Parathyroid adenoma (tissue), 2 donors: ENCODE results near the gene ADARB2.

Experiments used
- H2AFZ ChIP-seq: fragments of 300-600 bp; sonication (generic); one replicate; pipeline ENCODE4 v1.7.0; 2017; ENCODE audit warnings: antibody characterized with exemption, mild to moderate bottlenecking
- H3K27ac ChIP-seq: fragments of 300-600 bp; sonication (generic); one replicate; pipeline ENCODE4 v1.7.0; 2017
- H3K27me3 ChIP-seq: fragments of 300-600 bp; sonication (generic); one replicate; pipeline ENCODE4 v1.7.0; 2017; ENCODE audit warnings: low read length; ENCODE audit not compliant: control insufficient read depth, insufficient read depth
- H3K36me3 ChIP-seq: fragments of 300-600 bp; sonication (generic); one replicate; pipeline ENCODE4 v1.7.0; 2017; ENCODE audit warnings: low read length; ENCODE audit not compliant: control insufficient read depth, insufficient read depth
- H3K4me1 ChIP-seq: fragments of 300-600 bp; sonication (generic); one replicate; pipeline ENCODE4 v1.7.0; 2017; ENCODE audit warnings: control low read depth
- H3K4me2 ChIP-seq: fragments of 300-600 bp; sonication (generic); one replicate; pipeline ENCODE4 v1.7.0; 2017; ENCODE audit warnings: low read length
- H3K4me3 ChIP-seq: fragments of 300-600 bp; sonication (generic); one replicate; pipeline ENCODE4 v1.7.0; 2017; ENCODE audit warnings: low read depth, low read length
- H3K79me2 ChIP-seq: fragments of 300-600 bp; sonication (generic); one replicate; pipeline ENCODE4 v1.7.0; 2017; ENCODE audit warnings: control low read depth
- H3K9ac ChIP-seq: fragments of 300-600 bp; sonication (generic); one replicate; pipeline ENCODE4 v1.7.0; 2017; ENCODE audit warnings: mild to moderate bottlenecking
- H3K9me3 ChIP-seq: fragments of 300-600 bp; sonication (generic); one replicate; pipeline ENCODE4 v1.7.0; 2017; ENCODE audit warnings: low read length; ENCODE audit not compliant: control insufficient read depth
- CTCF ChIP-seq: fragments of 300-600 bp; sonication (generic); IDR thresholded peaks from one replicate; pipeline ENCODE4 v1.7.0; 2017; ENCODE audit warnings: antibody characterized with exemption, mild to moderate bottlenecking
- donor health status: primary hyperparathyroidism.

Gene ADARB2

DNA sequence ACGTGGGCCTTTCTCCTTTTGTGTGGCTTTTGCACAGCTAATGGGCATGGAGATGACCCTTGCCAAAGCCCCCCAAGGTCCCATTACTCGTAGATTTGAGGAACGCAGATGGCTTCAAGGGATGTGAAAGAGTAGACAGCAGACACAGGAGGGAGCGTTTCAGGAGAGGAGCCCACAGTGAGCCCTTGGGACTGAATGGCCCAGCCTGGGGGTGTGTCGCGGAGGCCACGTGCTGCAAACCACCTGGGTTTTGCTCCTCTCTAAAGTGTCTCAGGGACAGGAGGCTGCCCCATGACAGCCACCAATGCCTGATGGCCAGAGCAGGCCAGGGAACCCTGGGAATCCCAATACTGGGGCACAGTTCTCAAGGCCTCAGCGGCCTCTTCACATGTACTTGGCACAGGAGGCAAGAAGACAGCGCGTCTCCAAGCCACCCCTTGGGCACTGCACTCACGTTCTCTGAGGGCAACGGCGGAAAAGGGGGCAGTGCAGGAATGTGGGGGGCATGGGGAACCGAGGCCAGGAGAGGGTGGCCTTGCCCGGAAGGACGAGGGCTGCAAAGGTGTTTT is 495.9 kb downstream of the ADARB2 start:
- no peaks in the 10 kb centered on the region for H3K36me3 ChIP-seq
- no peaks in the 10 kb centered on the region for H3K4me1 ChIP-seq
- H3K9me3 ChIP-seq = no peaks in the 10 kb centered on the region
- no peak overlapping the region for H3K9ac ChIP-seq
- no peak overlapping the region for H2AFZ ChIP-seq
- no peak overlapping the region for H3K4me2 ChIP-seq
- no peak overlapping the region for H3K4me3 ChIP-seq
- no peaks in the 10 kb centered on the region for H3K79me2 ChIP-seq
- H3K27me3 ChIP-seq = no peaks in the 10 kb centered on the region
- H3K27ac ChIP-seq = no peak overlapping the region
- TF ChIP-seq CTCF = no peak

DNA sequence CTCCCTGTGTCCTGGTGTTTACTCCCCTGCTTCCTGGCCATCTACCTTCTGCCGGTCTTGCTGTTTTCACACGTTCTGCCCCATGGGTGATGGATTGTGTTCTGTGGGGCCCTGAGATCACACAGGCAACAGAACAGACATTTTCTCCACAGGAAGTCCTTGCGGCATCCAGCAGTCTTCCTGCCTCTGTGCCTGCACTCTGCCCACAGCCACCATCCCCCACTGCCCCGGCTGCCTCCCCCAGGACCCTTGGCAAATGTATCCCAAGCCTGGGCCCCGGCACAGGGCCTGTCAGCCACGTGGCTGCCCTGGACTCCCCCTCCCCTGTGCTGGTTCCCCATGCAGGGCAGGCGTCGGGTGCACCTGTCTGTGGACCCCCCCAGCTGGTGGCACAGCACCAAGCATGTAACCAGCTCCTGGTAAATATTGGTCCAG is 497.0 kb downstream of the ADARB2 start:
- no peak for TF ChIP-seq CTCF
- no peak overlapping the region for H3K4me3 ChIP-seq
- H3K27ac ChIP-seq = no peak overlapping the region
- no peaks in the 10 kb centered on the region for H3K27me3 ChIP-seq
- no peaks in the 10 kb centered on the region for H3K79me2 ChIP-seq
- H3K9ac ChIP-seq = no peak overlapping the region
- no peak overlapping the region for H2AFZ ChIP-seq
- H3K4me2 ChIP-seq = no peak overlapping the region
- H3K4me1 ChIP-seq = no peaks in the 10 kb centered on the region
- no peaks in the 10 kb centered on the region for H3K9me3 ChIP-seq
- H3K36me3 ChIP-seq = no peaks in the 10 kb centered on the region

DNA sequence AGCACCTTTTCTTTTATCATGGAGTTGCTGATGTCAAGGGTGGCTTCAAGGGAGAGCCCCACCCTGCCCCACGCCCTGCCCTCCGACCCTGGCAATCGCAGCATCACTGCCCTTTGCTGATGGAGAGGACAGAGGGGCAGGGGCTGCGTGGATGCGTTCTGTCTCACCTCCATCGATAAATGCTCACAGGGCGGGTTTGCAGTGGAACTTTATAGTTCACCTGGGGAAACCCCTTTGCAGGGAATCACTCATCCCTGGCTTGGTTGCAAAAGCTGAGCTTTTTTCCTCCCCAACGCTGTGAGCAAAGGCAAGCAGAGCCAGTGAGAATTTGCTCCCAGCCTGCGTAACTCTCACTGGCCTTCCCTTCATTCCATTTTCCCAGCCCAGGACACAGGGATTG is 504.3 kb downstream of the ADARB2 start:
- H2AFZ ChIP-seq = no peak overlapping the region
- no peak for TF ChIP-seq CTCF
- H3K4me3 ChIP-seq = no peak overlapping the region
- H3K27ac ChIP-seq = no peak overlapping the region
- no peaks in the 10 kb centered on the region for H3K36me3 ChIP-seq
- no peaks in the 10 kb centered on the region for H3K4me1 ChIP-seq
- H3K4me2 ChIP-seq = no peak overlapping the region
- H3K9me3 ChIP-seq = no peaks in the 10 kb centered on the region
- H3K79me2 ChIP-seq = no peaks in the 10 kb centered on the region
- no peak overlapping the region for H3K9ac ChIP-seq
- no peaks in the 10 kb centered on the region for H3K27me3 ChIP-seq

GRCh38 chr10:1232164-1232911 is 505.0 kb downstream of the ADARB2 start:
- H3K27me3 ChIP-seq = no peaks in the 10 kb centered on the region
- H3K27ac ChIP-seq = no peak overlapping the region
- no peak overlapping the region for H3K4me2 ChIP-seq
- H2AFZ ChIP-seq = no peak overlapping the region
- no peak overlapping the region for H3K4me3 ChIP-seq
- no peaks in the 10 kb centered on the region for H3K79me2 ChIP-seq
- no peaks in the 10 kb centered on the region for H3K4me1 ChIP-seq
- no peaks in the 10 kb centered on the region for H3K9me3 ChIP-seq
- TF ChIP-seq CTCF = no peak
- no peaks in the 10 kb centered on the region for H3K36me3 ChIP-seq
- no peak overlapping the region for H3K9ac ChIP-seq
